GM08714 (cell line): ENCODE results near the gene UNC93B1.

Experiments used
- H3K4me3 ChIP-seq: fragments of 200-500 bp; sonication (Bioruptor generic); 2 replicates; pipeline ENCODE4 v1.5.1; 2014; ENCODE audit warnings: mild to moderate bottlenecking, low read length, inconsistent platforms
- ZNF274 ChIP-seq: IDR thresholded peaks from 2 replicates; pipeline ENCODE4 v1.6.1; 2012; ENCODE audit warnings: mild to moderate bottlenecking, low read depth, low read length

UNC93B1 gene

DNA sequence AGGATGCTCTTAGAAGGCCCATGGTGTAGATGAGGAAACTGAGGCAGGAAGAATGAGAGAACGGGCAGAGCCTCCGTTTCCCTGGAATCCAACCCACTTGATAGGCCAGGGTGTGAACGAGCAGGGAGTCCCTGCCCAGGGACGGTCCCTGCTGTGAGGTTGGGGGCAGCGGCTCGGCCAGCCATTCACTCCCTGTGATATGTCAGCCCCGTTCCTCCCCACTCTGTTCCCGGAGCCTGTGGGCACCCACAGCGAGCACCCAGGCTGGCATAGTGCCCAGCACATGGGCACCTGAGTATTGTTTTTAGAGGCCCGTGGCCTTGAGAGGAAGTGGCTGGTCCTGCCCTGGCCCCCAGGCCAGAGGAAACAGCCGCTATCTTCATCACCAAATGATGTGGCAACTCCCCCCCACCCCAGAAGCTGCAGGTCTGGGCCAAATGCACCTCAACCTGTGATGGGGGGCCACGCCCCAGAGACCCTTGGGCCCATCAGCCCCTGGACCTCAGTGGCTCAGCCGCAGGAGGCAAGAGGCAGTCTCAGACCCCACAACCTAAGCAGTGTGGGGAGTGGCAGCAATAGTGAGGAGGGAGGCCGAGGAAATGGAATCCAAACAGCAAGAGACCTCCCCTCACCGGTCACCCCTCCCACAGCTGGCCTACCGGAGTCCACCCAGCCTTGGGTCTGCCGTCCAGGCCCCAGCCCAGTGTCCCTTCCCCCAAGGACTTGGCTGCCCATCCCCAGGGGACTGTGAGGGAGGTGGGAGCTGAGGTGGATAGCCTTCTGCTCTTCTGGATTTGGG, 8.3 kb upstream of the UNC93B1 start:
- H3K4me3 ChIP-seq: no peak overlapping the region
- TF ChIP-seq ZNF274: no peak

DNA sequence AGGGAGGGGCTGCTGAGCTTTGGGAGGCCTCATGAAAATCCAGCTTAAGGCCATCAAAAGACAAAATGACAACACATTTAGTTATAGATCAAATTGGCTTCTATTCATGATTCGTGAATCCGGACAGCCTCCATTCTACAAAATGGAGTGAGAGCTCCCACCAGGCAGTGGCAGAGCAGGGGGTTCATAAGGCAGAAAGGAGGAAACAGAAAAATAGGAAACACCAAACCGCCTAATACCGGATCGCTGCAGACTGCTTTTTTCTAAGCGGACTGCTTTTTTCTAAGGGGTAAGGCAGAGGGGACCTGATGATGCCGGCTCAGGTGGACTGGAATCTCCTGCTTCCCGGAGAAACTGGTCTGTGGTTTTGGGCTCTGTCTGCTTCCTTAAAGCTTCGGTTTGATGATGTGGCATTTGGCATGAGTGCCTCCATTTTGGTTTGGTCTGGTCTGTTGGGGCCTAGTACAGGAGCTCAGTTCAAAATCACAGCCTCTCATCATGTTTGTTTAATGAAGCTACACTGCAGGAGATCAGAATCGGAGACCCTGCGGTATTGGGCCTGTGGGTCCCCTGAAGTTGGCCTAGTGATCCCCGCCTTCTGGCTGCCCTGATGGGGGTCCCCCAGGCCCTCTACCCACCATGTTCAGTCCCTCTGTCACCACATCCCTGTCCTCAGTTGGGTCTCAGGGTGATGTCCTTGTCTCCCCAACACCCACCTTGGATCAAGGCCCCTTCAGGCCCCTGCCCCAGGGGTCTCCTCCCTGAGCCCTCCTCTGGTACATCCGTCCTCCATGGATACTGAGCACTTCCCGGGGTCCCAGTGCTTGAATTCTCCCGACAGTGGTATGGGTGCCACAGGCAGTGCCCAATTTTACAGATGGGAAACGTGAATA, 7.4 kb upstream of the UNC93B1 start:
- no peak for TF ChIP-seq ZNF274
- no peak overlapping the region for H3K4me3 ChIP-seq

DNA sequence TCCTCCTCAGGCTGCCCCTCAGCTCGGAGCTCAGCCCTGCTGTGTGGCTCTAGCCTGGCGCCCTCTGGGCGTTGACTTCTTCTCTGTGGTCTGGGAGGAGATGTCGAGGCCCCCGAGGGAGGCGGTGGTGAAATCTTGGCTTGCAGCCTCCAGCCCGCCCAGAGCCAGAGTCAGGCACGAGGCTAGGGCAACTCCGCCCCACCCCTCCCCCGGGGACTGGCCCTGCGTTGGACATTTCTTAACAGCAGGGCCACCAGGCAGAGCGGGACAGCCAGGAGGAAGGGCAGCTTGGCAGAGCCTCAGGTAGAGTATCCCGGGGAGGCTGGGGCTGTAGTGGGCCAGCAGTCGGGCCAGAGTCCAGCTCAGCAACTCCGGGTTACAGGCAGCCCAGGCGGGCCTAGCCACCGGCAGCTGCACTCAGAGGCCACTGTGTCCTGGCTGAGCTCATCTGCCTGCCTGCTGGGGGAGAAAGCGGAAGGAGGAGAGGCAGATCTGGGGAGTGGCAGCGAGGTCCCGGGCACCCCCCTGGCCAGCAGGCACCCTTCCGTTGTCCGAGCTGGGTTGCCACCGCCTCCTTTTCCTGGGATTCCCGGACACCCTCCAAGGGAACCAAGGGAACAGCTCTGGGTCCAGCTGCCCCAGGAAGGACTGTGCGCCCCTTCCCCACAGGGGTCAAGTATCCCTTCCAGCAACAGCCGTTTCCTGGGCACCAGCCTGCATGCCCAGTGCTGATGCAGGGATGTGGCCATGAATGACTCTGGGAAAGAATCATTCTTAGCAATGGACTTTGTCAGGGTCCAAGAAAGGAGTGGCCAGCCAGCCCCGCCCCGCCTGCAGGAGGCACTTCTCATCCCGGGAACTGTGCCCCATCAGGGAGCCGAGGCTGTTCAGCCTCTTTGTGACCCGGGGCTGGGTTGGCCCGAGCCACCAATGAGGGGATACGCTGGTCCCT, 6.5 kb upstream of the UNC93B1 start, which contains the start of gene ALDH3B1:
Gene ALDH3B1, plus strand, starts transcription at position 238 of the 952 bp plus-strand sequence. CDS start 4,971 bp downstream, outside the sequence.
- H3K4me3 ChIP-seq: no peak within 1 kb of the TSS
- no peak for TF ChIP-seq ZNF274

DNA sequence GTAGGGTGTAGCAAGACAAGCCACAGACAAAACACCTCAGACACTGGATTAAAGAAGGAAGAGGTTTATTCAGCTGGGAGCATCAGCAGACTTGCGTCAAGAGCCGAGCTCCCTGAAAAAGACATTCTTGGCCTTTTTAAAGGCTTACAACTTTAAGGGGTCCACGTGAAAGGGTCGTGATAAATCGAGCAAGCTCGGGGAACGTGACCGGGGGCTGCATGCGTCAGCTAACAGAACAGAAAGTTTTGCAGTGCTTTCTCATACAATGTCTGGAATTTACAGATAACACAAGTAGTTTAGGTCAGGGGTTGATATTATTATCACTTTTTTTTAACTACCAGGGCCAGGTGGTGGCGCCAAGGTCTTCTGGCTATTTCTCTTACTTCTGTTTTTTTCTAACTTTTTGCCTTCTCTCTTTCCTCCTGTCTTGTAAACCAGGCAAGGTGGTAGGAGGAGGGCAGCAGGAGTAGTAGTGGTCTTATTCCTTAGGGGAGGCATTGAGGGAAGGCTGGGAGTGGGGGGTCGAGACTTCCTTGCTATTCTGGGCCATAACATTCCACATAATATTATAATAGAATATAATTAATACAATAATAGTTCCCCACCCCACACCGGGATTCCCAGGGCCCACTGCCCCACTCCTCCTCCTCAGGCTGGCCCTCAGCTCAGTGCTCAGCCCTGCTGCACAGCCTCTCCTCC, 5.6 kb upstream of the UNC93B1 start:
- H3K4me3 ChIP-seq: no peak overlapping the region
- no peak for TF ChIP-seq ZNF274

DNA sequence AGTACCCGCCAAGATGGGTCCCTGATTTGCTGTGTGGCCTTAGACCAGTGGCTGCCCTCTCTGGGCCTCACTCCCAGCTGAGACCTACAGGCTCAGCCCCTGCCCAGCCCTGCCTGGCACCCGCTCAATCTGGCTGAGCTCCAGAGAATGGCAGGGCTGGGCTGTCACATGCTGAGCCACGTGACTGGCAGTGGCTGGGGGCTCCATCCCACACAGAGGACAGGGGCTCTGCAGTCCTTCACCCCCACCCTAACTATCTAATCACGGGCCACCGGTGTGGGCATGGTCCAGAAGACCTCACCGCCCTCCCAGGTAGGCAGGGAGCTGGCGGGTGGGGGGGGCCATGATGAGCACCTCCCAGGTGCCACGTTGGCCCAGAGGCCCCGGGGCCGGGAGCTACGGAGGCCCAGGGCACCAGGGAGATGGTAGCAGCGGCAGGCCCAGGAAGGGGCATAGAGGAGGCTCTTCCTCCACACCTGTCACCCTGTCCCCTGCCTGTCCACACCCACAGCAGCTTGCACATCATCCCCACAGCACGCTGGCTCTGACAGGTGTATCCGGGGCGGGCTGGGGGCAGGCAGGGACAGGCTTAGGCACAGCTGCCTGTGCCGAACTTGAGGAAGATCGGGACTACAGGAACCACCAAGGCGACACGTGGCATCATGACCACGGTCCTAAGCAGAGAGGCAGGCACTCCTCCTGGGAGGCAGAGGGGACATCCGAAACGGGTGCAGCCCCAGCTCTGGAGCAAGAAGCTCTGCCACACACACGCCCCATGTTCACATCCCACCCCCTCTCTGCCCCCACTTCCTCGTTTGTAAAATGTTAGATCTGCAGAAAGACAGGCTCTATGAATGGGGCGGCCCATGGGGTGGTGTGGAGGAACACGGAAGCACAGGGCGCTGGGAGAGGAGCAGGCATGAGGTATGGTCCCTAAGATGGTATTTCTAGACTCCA, 4.8 kb upstream of the UNC93B1 start:
- TF ChIP-seq ZNF274: no peak
- no peak overlapping the region for H3K4me3 ChIP-seq

DNA sequence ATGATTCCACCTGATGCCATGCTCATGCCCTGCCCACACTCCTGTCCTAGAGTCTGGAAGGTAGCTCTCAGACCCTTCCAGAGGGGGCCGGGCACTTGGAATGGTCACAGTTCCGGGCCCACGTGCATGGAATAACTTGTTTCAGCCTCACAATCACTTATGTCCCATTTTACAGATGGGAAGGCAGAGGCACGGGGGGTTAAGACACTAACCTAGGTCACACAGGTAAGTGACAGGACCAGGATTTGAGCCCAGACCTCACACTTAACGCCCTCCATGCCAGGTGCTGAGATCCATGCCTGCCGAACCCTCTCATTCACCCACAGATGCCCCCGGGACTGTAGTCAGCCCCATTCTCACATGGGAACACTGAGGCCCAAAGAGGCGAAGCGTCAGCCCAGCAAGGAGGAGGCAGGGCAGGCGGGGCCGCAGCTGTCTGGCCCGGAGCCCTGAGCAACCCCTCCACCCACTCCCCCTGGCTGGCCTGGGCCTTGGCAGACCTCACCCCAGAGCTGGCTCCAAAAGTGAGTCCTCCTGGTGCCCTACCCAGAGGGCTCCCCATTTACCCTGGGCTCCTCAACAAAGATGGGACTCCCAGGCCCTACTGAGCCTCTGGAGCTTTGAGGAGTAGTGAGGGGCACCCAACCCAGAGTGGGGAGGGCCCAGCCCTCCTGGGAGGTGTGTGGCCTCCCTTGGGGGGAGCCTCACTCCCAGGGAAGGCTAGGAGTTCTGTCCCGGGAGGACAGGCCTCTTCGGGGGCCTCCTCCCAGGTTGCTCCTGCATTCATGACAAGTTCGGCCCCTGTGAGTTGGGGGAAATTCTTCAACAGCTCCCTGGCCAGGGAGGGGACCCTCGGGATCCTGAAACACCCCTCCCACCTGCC, 3.8 kb upstream of the UNC93B1 start:
- no peak for TF ChIP-seq ZNF274
- no peak overlapping the region for H3K4me3 ChIP-seq

DNA sequence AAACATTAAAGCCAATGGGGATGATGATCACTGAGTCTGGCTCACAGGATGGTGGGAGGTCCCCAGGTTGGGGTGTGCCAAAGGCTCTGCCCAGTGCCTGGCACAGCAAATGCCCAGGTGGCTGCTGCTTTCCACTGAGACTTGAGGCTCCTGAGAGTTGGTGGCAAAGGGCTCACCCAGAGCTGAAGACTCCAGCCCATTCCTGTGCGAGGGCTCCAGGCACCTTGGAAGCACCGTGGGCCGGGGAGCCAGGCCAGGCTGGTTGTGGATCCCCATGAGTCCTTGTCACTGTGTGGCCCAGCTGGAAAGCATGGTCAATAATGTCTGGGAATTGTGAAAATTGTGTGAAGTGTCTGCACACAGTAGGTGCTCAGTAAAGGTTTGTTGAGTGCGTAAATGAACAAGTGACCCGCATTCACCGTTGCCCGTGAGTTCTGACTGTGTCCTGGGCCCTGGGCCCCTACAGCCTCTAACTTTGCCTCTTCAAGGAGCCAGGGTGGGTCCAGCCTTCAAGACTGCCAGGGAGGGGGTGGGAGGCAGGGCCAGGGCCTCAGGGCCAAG, 2.8 kb upstream of the UNC93B1 start:
- no peak overlapping the region for H3K4me3 ChIP-seq
- TF ChIP-seq ZNF274: no peak

DNA sequence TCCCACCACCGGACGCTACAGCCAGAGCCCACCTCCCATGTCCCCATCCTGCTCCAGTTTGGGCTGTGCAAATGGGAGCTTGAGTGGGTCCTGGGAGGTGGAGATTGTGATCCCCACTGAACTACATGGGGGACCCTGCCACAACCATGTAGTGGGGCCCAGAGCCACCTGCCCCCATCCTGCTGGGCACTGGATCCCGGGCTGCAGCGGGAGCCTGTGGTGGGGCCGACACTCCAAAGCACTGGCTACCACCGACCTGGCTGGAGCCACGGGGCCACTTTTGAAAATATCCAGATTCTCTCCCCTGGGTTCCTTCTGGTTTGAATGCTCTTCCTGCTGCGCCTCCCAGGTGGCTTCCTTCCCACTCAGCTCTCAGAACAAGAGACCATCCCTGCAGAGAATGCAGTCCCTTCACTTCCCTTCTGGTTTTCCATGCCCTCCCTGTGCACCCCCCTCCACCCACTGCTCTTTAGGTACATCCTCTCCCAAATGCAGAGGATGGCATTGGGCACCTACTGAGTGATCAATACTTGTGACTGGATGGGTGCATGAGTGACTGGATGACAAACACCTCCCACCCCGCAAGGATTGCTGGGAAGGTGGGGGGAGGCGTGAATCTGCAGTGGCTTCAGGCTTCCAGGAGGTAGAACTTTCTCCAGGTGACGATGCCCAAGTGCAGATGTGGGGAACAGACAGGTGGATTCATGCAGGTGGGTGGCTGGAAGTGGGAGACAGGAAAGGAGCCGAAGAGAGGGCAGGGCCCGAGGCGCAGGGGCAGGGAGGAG, 846 bp upstream of the UNC93B1 start:
- peak overlapping the region; percentile 55; the same call in 1 of the 2 replicates for H3K4me3 ChIP-seq
- TF ChIP-seq ZNF274: no peak

DNA sequence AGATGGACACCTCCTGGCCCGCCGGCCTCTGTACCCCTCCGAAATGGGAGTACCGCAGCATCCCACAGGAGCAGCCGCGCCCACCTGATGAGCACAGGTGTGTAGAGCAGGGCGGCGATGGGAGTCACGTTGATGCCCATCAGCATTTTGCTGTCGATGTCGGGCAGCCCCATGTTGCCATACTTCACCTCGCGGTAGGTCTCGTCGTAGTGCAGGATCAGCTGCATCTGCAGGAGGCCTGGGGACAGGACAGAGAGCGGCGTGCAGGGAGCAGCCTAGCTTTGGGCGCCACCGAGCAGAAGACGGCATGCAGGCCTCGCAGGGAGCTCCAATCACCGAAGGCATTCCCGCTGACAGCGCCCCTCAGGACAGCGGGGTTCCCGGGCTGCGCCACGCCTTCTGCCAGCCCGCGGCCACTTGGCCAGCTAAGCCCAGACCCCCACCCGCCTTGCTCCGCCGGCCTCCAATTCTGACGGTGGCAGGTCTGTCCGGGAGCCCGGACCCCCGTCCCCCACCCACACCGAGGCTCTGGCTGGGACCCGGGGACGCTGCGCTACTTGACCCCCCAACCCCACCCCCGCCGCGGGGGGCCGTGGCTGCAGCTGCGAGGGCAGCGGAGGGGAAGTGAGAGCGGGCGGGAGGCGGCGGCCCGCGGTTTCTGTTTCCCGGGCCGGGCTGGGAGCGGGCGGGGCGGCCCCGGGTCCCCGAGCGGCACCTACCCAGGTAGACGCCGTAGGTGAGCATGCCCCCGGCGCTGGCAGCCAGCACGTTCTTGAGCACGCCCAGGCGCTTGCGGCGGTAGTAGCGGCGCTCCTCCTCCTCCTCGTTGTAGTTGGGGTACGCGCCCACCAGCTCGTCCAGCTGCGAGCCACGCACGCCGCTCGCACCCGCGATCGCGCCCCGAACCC, 705 bp downstream of the UNC93B1 start:
- peak overlapping the region; percentile 55 for H3K4me3 ChIP-seq
- no peak for TF ChIP-seq ZNF274
